ENCODE measurements around the gene PACSIN2.

The PACSIN2 gene

GRCh38 chr22:42994276-42994916, 20.6 kb downstream of the PACSIN2 start:
- Histone ChIP-seq H3K4me3 (peak overlapping the region; percentile 50 to 55), H3K27me3 (no peaks in the 10 kb centered on the region), H3K9me3 (no peaks in the 10 kb centered on the region), H3K36me3 (no peaks in the 10 kb centered on the region), H3K27ac (peak overlapping the region; percentile 83 to 87), H3K4me1 (peaks cover 0 to 93% (median 71%) of the 10 kb centered on the region in 4 donors)
- no peak for TF ChIP-seq CTCF (IDR thresholded peaks at IDR 0.05)
- no peak for DNase-seq
- intact Hi-C loops (cut with DNase I; ENCODE audit: low total_unique reads) = no loop called here

GRCh38 chr22:42993651-42994275, 21.2 kb downstream of the PACSIN2 start:
- H3K27me3 ChIP-seq = no peaks in the 10 kb centered on the region
- H3K27ac ChIP-seq = peak overlapping the region; percentile 83 to 87
- peak in 1 of 2 donors; percentile 63 for DNase-seq
- no peak for TF ChIP-seq CTCF (IDR thresholded peaks at IDR 0.05)
- intact Hi-C loops (cut with DNase I; ENCODE audit: low total_unique reads) = no loop called here
- peak overlapping the region; percentile 50 to 55 for H3K4me3 ChIP-seq
- no peaks in the 10 kb centered on the region for H3K36me3 ChIP-seq
- no peaks in the 10 kb centered on the region for H3K9me3 ChIP-seq
- H3K4me1 ChIP-seq = peaks cover 0 to 95% (median 69%) of the 10 kb centered on the region in 4 donors

GRCh38 chr22:42992886-42993479, 22.0 kb downstream of the PACSIN2 start:
- no peaks in the 10 kb centered on the region for H3K9me3 ChIP-seq
- peak overlapping the region; percentile 83 to 87 for H3K27ac ChIP-seq
- no peaks in the 10 kb centered on the region for H3K36me3 ChIP-seq
- intact Hi-C loops (cut with DNase I; ENCODE audit: low total_unique reads) = no loop called here
- peak overlapping the region; percentile 50 to 55 for H3K4me3 ChIP-seq
- peak in 1 of 2 donors; percentile 63 for DNase-seq
- no peaks in the 10 kb centered on the region for H3K27me3 ChIP-seq
- TF ChIP-seq CTCF (IDR thresholded peaks at IDR 0.05) = no peak
- peaks cover 0 to 95% (median 73%) of the 10 kb centered on the region in 4 donors for H3K4me1 ChIP-seq

- H3K27ac ChIP-seq = peak overlapping the region; percentile 83 to 87
- H3K27me3 ChIP-seq = no peaks in the 10 kb centered on the region
- peaks cover 0 to 91% (median 70%) of the 10 kb centered on the region in 4 donors for H3K4me1 ChIP-seq
- DNase-seq = peak in 1 of 2 donors; percentile 12
- intact Hi-C loops (cut with DNase I; ENCODE audit: low total_unique reads) = no loop called here
- no peaks in the 10 kb centered on the region for H3K36me3 ChIP-seq
- no peak for TF ChIP-seq CTCF (IDR thresholded peaks at IDR 0.05)
- H3K9me3 ChIP-seq = no peaks in the 10 kb centered on the region
- H3K4me3 ChIP-seq = peak overlapping the region; percentile 50 to 55
Observed at GRCh38 chr22:42992092-42992491, 22.9 kb downstream of the PACSIN2 start.

- H3K27ac ChIP-seq = peak overlapping the region; percentile 83 to 87
- intact Hi-C loops (cut with DNase I; ENCODE audit: low total_unique reads) = no loop called here
- no peak for TF ChIP-seq CTCF (IDR thresholded peaks at IDR 0.05)
- no peaks in the 10 kb centered on the region for H3K27me3 ChIP-seq
- peaks cover 0 to 88% (median 62%) of the 10 kb centered on the region in 4 donors for H3K4me1 ChIP-seq
- H3K9me3 ChIP-seq = no peaks in the 10 kb centered on the region
- H3K4me3 ChIP-seq = peak overlapping the region; percentile 17 to 25
- DNase-seq = peak in 1 of 2 donors; percentile 58
- no peaks in the 10 kb centered on the region for H3K36me3 ChIP-seq
Observed at GRCh38 chr22:42991010-42991651, 23.8 kb downstream of the PACSIN2 start.
